ENCODE data around the gene OGFOD2.

The OGFOD2 gene

DNA sequence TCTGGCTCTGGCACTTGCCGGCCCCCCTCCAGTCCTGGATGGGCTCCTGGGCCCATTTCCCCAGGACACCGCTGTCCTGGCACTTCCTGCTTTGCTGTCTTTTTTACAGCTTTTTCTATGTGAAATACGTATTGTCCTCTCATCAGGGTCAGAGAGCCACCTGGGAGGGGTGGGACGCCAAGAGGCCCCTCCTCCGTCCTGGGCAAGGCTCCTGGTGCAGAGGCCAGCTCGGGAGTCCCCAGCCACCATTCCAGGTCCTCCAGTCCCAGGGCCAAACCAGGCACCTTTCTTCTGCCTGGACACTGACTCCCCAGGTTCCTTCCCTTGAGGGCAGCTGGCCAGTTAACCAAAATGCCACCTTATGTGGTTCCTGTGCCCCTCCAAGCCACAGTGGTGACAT, 28.2 kb downstream of the OGFOD2 start (continued):
- TF ChIP-seq, protein P1, sequence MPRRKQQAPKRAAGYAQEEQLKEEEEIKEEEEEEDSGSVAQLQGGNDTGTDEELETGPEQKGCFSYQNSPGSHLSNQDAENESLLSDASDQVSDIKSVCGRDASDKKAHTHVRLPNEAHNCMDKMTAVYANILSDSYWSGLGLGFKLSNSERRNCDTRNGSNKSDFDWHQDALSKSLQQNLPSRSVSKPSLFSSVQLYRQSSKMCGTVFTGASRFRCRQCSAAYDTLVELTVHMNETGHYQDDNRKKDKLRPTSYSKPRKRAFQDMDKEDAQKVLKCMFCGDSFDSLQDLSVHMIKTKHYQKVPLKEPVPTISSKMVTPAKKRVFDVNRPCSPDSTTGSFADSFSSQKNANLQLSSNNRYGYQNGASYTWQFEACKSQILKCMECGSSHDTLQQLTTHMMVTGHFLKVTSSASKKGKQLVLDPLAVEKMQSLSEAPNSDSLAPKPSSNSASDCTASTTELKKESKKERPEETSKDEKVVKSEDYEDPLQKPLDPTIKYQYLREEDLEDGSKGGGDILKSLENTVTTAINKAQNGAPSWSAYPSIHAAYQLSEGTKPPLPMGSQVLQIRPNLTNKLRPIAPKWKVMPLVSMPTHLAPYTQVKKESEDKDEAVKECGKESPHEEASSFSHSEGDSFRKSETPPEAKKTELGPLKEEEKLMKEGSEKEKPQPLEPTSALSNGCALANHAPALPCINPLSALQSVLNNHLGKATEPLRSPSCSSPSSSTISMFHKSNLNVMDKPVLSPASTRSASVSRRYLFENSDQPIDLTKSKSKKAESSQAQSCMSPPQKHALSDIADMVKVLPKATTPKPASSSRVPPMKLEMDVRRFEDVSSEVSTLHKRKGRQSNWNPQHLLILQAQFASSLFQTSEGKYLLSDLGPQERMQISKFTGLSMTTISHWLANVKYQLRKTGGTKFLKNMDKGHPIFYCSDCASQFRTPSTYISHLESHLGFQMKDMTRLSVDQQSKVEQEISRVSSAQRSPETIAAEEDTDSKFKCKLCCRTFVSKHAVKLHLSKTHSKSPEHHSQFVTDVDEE (CRISPR knock-in tag; IDR thresholded peaks at IDR 0.05), result no peak
- TF ChIP-seq RARB (CRISPR knock-in tag; IDR thresholded peaks at IDR 0.05), result no peak
- TF ChIP-seq, protein P2, sequence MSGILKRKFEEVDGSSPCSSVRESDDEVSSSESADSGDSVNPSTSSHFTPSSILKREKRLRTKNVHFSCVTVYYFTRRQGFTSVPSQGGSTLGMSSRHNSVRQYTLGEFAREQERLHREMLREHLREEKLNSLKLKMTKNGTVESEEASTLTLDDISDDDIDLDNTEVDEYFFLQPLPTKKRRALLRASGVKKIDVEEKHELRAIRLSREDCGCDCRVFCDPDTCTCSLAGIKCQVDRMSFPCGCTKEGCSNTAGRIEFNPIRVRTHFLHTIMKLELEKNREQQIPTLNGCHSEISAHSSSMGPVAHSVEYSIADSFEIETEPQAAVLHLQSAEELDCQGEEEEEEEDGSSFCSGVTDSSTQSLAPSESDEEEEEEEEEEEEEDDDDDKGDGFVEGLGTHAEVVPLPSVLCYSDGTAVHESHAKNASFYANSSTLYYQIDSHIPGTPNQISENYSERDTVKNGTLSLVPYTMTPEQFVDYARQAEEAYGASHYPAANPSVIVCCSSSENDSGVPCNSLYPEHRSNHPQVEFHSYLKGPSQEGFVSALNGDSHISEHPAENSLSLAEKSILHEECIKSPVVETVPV (CRISPR knock-in tag; IDR thresholded peaks at IDR 0.05), result no peak

DNA sequence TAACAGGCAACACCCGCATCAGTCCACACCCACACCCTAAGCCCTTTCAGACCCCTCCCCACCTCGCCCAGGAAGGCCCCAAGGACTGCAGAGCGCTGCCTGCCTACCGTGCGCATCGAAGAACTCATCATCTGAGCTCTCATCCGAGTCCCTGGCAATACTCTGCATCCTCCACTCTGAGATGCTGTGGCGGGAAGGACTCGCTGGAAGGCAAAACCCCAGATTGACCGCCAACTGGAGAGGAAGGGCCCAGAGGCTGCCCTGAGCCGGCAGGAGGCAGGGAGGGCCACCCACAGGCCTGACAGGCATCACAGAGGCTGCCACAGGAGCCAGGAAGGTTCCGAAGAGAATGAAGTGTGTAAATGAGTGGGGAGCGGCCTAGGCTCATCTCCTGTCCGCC, 29.2 kb downstream of the OGFOD2 start:
- no peak for TF ChIP-seq SNAI2 (CRISPR knock-in tag; IDR thresholded peaks at IDR 0.05)
- no peak for TF ChIP-seq ZNF8 (CRISPR knock-in tag; IDR thresholded peaks at IDR 0.05)
- TF ChIP-seq, protein P2 (CRISPR knock-in tag; IDR thresholded peaks at IDR 0.05), result no peak
- TF ChIP-seq ZFP30 (CRISPR knock-in tag; IDR thresholded peaks at IDR 0.05), result no peak
- TF ChIP-seq RARB (CRISPR knock-in tag; IDR thresholded peaks at IDR 0.05), result no peak
- TF ChIP-seq, protein P1 (CRISPR knock-in tag; IDR thresholded peaks at IDR 0.05), result no peak
- TF ChIP-seq ZC3H10 (CRISPR knock-in tag; IDR thresholded peaks at IDR 0.05), result no peak
- no peak for TF ChIP-seq TOX (CRISPR knock-in tag; IDR thresholded peaks at IDR 0.05; ENCODE audit: borderline replicate concordance)
- TF ChIP-seq ZNF565 (CRISPR knock-in tag; conservative IDR thresholded peaks at IDR 0.05; ENCODE audit: low read depth), result no peak
- TF ChIP-seq OSR1 (CRISPR knock-in tag; IDR thresholded peaks at IDR 0.05), result no peak
- TF ChIP-seq, protein P3, sequence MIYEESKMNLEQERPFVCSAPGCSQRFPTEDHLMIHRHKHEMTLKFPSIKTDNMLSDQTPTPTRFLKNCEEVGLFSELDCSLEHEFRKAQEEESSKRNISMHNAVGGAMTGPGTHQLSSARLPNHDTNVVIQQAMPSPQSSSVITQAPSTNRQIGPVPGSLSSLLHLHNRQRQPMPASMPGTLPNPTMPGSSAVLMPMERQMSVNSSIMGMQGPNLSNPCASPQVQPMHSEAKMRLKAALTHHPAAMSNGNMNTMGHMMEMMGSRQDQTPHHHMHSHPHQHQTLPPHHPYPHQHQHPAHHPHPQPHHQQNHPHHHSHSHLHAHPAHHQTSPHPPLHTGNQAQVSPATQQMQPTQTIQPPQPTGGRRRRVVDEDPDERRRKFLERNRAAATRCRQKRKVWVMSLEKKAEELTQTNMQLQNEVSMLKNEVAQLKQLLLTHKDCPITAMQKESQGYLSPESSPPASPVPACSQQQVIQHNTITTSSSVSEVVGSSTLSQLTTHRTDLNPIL (CRISPR knock-in tag; IDR thresholded peaks at IDR 0.05; ENCODE audit: low read depth), result no peak
- TF ChIP-seq TCF4 (CRISPR knock-in tag; IDR thresholded peaks at IDR 0.05; ENCODE audit: borderline replicate concordance), result no peak
- TF ChIP-seq, protein P4, sequence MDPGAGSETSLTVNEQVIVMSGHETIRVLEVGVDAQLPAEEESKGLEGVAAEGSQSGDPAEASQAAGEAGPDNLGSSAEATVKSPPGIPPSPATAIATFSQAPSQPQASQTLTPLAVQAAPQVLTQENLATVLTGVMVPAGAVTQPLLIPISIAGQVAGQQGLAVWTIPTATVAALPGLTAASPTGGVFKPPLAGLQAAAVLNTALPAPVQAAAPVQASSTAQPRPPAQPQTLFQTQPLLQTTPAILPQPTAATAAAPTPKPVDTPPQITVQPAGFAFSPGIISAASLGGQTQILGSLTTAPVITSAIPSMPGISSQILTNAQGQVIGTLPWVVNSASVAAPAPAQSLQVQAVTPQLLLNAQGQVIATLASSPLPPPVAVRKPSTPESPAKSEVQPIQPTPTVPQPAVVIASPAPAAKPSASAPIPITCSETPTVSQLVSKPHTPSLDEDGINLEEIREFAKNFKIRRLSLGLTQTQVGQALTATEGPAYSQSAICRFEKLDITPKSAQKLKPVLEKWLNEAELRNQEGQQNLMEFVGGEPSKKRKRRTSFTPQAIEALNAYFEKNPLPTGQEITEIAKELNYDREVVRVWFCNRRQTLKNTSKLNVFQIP (CRISPR knock-in tag; IDR thresholded peaks at IDR 0.05; ENCODE audit: borderline replicate concordance, low read depth), result no peak
- TF ChIP-seq ESRRG (CRISPR knock-in tag; IDR thresholded peaks at IDR 0.05), result no peak
- no peak for ATAC-seq

DNA sequence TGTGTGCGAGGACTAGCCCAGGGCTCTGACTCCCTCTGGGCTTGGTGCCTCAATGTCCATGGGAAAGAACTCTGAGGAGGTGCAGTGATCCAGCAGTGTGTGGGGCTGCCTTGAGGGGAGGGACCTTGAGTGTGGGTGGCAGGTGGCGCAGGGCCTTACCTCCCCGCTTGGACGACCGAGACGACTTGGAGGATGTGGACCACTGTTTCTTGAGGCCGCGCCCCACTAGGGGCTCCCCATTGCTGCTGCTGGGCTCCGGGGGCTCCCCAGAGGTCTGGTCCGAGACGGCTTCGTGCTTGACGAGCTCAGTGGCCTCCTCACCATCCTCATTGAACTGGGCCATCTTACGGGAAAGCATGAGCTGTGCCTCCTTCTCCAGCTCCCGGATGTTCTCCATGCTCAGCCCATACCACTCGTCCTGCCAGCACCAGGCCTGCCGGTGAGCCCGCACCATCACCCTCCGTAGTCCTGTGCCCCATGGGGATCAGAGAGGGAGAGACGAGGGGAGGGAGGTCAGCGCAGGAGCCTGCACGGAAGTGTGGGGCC, 30.1 kb downstream of the OGFOD2 start:
- ATAC-seq, result no peak
- no peak for TF ChIP-seq PPARA (CRISPR knock-in tag; IDR thresholded peaks at IDR 0.05; ENCODE audit: borderline replicate concordance)
- TF ChIP-seq, protein P5, sequence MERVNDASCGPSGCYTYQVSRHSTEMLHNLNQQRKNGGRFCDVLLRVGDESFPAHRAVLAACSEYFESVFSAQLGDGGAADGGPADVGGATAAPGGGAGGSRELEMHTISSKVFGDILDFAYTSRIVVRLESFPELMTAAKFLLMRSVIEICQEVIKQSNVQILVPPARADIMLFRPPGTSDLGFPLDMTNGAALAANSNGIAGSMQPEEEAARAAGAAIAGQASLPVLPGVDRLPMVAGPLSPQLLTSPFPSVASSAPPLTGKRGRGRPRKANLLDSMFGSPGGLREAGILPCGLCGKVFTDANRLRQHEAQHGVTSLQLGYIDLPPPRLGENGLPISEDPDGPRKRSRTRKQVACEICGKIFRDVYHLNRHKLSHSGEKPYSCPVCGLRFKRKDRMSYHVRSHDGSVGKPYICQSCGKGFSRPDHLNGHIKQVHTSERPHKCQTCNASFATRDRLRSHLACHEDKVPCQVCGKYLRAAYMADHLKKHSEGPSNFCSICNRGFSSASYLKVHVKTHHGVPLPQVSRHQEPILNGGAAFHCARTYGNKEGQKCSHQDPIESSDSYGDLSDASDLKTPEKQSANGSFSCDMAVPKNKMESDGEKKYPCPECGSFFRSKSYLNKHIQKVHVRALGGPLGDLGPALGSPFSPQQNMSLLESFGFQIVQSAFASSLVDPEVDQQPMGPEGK (CRISPR knock-in tag; IDR thresholded peaks at IDR 0.05; ENCODE audit: borderline replicate concordance), result no peak
- TF ChIP-seq, protein P1 (CRISPR knock-in tag; IDR thresholded peaks at IDR 0.05), result no peak
- TF ChIP-seq ZNF565 (CRISPR knock-in tag; conservative IDR thresholded peaks at IDR 0.05; ENCODE audit: low read depth), result no peak
- no peak for TF ChIP-seq GLIS3 (CRISPR knock-in tag; IDR thresholded peaks at IDR 0.05)
- no peak for TF ChIP-seq OSR1 (CRISPR knock-in tag; IDR thresholded peaks at IDR 0.05)
- TF ChIP-seq BACH2 (CRISPR knock-in tag; IDR thresholded peaks at IDR 0.05; ENCODE audit: borderline replicate concordance), result no peak
- TF ChIP-seq ESRRG (CRISPR knock-in tag; IDR thresholded peaks at IDR 0.05), result no peak
- no peak for TF ChIP-seq SNAI2 (CRISPR knock-in tag; IDR thresholded peaks at IDR 0.05)
- TF ChIP-seq ZFP3 (CRISPR knock-in tag; IDR thresholded peaks at IDR 0.05), result no peak
